ENCODE measurements around the gene NDST1.

The NDST1 gene

DNA sequence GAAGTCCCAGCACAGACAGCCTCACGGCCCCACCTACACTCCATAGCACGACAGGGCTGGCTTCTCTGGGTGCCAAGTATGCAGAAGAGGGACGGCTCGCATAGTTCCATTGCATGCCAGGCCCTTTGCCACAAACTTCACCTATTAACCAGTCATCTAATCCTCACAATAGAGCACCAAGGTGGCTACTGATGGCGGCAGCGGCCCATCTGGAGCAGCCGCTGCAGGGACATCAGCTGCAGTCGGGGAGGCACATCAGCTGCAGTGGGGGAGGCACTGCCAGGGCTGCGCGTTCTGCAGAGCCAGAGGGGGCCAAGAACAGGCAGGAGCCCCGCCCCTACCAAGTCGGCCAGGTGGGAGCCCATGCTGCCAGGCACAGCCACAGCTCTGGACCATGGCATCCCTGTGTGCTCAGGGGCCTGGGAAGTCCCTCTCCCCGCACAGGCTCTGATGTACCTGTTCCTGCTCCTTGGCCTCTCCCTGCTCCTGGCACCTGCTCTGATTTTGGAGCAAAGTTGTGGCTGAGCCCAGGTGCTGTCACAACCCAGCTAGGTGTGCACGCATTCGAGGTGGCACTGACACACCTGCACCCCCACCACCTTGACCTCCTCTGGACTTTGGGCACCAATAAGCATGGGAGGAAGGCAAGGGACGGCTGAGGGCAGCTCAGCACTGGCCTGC is 71.0 kb downstream of the NDST1 start:
- TF ChIP-seq ZFX (IDR thresholded peaks at IDR 0.05; ENCODE audit: borderline replicate concordance): no peak
- TF ChIP-seq, protein P1, sequence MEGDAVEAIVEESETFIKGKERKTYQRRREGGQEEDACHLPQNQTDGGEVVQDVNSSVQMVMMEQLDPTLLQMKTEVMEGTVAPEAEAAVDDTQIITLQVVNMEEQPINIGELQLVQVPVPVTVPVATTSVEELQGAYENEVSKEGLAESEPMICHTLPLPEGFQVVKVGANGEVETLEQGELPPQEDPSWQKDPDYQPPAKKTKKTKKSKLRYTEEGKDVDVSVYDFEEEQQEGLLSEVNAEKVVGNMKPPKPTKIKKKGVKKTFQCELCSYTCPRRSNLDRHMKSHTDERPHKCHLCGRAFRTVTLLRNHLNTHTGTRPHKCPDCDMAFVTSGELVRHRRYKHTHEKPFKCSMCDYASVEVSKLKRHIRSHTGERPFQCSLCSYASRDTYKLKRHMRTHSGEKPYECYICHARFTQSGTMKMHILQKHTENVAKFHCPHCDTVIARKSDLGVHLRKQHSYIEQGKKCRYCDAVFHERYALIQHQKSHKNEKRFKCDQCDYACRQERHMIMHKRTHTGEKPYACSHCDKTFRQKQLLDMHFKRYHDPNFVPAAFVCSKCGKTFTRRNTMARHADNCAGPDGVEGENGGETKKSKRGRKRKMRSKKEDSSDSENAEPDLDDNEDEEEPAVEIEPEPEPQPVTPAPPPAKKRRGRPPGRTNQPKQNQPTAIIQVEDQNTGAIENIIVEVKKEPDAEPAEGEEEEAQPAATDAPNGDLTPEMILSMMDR (IDR thresholded peaks at IDR 0.05): no peak

DNA sequence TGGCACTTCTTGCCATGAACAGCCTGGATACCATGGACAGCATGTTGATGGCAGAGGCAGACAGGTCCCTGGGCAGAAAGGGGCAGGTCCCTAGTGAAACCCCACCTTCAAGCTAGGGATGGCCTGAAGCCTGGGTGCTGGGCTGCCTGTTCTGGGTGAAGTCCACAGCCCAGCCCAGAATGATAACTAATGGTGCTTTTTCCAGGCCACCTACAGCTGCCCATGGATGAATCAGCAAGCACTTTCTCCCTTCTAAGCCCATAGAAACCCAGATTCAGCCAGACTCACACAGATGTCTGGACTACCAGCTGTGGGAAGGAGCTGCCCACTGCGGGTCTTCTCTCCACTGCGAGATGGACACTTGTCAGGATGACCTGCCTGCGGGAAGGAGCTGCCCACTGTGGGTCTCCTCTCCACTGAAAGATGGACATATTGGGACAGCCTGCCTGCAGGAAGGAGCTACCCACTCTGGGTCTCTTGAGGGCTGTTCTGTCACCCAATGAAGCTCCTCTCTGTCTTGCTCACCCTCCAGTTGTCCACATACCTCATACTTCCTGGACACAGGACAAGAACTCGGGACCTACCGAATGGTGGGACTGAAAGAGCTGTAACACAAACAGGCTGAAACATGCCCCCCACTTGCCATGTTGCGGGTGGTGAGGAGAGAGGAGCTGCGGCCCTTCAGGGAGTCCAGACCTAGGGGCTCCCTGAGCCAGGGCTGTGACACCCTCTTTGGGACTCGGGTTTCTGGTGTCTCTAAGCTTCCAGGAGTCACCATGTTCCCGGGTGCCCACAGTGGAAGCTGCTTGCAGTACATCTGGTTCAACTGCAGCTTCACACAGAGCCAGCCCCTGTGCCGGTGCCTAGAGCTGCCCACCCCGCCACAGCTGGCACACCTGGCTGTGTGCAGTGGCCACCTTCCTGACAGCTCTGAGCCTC is 71.8 kb downstream of the NDST1 start:
- TF ChIP-seq, protein P1 (IDR thresholded peaks at IDR 0.05): no peak
- no peak for TF ChIP-seq ZFX (IDR thresholded peaks at IDR 0.05; ENCODE audit: borderline replicate concordance)
- H3K27ac ChIP-seq: no peak overlapping the region

More for the DNA sequence above, 71.0 kb downstream of the NDST1 start:
- H3K27ac ChIP-seq: no peak overlapping the region

DNA sequence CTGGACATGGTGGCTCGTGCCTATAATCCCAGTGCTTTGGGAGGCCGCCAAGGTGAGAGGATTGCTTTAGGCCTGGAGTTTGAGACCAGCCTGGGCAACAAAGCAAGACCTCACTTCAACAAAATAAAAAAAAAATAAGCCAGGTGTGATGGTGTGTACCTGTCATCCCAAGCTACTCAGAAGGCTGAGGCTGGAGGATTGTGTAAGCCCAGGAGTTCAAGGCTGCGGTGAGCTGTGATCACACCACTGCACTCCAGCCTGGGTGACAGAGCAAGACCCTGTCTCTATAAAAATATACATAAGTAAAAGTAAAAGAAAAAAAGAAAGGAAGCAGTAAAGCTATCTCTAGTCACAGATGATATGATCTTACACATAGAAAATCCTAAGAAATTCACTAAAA is 73.0 kb downstream of the NDST1 start:
- TF ChIP-seq, protein P1 (IDR thresholded peaks at IDR 0.05): no peak
- H3K27ac ChIP-seq: no peak overlapping the region

DNA sequence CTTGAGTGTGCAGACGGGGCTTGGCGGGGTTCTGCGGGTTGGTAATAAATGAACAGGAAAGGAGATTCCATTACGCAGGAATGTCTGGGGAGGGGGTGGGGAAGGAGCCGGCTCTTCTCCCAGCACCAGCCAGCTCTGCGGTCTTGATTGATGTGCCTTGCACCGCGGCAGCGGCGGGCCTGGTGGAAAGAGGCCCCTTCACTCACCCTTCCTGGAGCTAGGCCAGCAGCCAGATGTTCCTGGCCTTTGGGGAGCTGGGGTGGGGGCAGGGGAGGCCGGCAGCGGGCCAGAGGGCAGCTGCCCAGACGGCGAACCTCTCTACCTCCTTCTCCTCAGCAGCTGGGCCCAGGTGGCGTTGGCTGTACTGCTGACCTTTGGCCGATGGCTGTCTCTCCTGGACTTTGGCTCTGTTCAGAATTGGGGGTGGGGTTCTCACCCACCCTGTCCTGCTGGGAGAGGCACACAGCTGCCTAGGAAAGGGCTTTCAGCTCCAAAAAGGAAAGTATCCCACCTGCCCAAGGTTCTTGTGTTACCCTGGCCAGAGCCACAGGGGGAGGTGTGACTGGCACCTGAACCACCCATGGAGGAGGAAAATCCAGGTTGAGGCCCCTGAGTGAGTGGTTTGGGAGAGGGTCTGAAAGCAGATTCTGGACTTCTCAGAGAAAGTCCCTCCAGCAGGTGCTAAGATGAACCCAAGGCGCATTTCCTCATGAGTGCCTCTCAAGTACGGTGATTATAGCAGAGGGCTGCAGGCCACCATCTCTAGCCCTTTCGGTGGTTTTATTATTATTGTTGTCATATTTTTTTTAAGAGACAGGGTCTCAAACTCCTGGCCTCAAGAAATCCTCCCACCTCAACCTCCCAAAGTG is 74.5 kb downstream of the NDST1 start:
- TF ChIP-seq, protein P1 (IDR thresholded peaks at IDR 0.05): no peak
- no peak for TF ChIP-seq ZFX (IDR thresholded peaks at IDR 0.05; ENCODE audit: borderline replicate concordance)
- H3K27ac ChIP-seq: no peak overlapping the region

DNA sequence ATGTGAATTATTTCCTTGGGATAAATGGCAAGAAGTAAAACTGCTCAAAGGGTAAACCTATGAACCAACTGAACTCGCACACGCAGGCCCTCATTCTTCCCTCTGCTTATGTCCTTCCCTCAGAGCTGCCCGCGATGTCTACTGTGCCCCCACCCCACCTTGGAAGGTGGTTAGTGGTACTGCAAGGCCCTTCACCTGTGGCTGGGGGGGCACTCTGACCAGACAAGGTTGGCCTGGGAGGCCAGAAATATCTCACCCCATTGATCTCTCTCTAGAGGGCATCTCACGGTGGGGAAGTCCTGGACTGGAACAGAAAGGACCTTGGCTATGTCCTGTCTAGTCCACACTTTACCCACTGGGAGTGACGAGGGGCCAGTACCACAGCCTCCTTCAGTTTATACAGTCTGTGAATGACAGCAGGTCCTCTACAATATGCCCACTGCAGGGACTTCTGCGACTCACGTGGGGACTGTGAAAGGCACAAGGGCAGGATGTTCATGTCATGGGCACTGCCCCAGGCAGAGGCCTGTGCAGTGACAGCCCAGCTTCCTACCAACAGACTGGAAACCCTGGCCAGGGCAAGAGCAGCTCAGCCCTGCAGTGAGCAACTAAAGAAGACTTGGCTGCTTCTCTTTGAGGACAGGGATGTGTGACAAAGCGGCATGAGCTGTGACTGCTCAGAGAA is 75.8 kb downstream of the NDST1 start:
- TF ChIP-seq ZFX (IDR thresholded peaks at IDR 0.05; ENCODE audit: borderline replicate concordance): no peak
- TF ChIP-seq, protein P1 (IDR thresholded peaks at IDR 0.05): no peak
- no peak overlapping the region for H3K27ac ChIP-seq

DNA sequence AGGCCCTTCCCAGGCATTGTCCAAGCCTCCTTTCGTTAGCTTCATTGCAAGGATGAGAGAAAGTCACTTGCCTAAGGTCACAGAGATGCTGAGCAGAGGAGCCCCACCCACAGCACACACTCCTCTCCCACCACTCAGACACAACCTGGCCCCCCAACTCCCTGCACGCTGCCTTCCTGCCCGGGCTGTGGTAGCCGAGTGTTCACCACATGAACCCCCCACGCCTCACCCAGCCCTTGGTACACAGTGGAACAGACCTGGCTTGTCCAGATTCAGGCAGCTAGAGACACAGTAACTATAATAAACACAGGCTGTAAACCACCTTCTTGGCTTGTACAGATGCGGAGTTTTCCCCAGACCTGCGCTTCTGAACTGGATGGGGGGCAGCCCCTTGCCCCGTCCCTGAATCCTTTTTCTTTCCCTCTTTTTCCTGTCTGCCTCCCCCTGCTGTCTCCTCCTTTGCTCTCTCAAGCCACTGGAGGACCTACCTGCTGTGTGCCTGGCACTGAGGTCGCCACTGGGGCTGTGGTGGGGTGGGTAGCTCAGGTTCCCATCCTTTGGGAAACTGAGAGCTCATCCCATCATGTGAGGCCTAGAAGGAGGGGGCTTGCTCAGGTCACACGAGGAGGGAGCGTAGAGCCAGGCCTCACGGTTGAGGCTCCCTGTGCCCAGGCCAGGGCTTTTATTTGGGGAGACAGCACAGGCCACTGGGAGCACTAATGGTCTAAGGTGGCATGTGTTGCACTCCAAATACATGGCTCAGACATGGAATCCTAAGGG is 76.8 kb downstream of the NDST1 start:
- no peak for TF ChIP-seq ZFX (IDR thresholded peaks at IDR 0.05; ENCODE audit: borderline replicate concordance)
- TF ChIP-seq, protein P1 (IDR thresholded peaks at IDR 0.05): no peak
- H3K27ac ChIP-seq: no peak overlapping the region

Data from 22Rv1 (cell line).